COR-L47 (cell line): ENCODE data around the gene MICAL2.
A peak's percentile ranks its signal among the peaks of the same experiment; 100 is the strongest.

Experiments used
- DNase-seq: peaks from one replicate; lab custom pipeline; 2025; lab: John Stamatoyannopoulos, UW

Gene MICAL2

DNA sequence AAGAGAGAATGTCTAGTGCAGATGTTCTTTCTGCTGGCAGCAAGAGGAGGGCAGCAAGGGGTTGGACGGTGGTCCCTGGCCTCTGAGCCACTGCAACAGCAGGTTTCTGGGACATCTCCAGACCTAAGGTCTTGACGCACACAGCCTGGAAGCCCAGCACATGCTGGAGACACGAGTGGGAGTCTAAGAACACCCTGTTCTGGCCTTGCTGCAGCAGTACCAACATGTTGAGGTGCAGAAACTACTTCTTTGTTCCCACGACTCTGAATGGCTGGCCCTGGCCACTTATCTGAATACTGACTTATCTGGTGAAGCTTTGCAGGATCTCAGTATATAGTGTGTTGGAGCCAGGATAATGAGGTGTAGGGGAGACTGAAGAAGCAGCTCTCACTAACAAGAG, 6.8 kb downstream of the MICAL2 start:
- no peak for DNase-seq

DNA sequence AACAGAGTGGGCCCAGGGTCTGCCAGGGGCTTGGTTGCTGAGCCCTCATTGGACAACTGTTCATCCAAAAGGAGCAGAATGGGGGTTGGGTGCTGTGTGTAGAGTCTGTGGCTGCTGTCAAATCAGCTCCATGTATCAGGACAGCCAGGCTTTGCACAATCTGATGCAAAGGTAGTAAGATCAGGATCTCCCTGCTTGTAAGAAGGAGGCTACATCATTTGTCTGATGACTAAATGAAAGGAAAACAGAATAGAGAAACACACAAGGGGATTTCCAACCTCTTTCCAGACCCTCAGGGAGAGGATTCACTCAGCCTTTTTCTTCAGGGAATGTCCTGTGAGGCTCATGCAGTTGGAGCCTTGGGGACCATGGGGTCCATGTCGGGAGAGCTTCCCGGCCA, 7.2 kb downstream of the MICAL2 start:
- no peak for DNase-seq

DNA sequence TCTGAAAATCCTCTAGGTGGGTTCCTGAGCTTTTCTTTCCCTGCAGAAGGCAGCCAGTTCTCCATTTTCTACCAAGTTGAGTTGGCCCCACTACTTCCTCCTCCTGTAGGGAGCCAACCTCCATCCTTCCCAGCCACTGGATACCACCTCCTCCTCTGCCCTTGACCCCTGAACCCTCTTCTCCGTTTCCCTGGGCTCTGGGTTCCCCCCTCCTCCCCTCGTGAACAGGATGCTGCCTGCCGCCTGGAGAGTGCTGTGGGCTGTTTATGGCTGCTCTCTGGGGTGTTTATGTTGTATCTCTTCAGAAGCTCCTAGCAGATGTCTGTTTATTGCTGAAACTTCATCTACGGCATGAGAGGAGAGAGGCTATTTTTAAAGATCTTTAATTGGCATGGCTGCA, 8.6 kb downstream of the MICAL2 start:
- no peak for DNase-seq

DNA sequence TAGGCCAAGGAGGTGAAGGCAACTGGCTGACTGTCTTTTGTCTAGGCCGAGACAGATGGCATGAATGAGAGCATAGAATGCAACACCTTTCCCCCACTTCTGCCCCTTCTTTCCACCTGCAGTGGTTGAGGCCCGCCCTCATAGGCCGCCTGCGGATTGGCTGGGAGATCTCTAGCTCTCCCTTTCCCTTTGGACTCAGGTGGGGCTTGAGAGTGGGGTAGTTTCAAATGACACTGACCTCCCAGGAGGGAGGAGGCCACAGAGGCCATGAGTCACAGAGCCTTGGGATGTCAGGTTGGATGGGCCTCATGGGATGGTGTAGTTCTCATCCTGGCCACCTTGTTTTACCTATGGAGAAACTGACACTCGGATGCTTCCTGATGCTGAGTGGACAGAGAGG, 9.1 kb downstream of the MICAL2 start:
- DNase-seq, result no peak

DNA sequence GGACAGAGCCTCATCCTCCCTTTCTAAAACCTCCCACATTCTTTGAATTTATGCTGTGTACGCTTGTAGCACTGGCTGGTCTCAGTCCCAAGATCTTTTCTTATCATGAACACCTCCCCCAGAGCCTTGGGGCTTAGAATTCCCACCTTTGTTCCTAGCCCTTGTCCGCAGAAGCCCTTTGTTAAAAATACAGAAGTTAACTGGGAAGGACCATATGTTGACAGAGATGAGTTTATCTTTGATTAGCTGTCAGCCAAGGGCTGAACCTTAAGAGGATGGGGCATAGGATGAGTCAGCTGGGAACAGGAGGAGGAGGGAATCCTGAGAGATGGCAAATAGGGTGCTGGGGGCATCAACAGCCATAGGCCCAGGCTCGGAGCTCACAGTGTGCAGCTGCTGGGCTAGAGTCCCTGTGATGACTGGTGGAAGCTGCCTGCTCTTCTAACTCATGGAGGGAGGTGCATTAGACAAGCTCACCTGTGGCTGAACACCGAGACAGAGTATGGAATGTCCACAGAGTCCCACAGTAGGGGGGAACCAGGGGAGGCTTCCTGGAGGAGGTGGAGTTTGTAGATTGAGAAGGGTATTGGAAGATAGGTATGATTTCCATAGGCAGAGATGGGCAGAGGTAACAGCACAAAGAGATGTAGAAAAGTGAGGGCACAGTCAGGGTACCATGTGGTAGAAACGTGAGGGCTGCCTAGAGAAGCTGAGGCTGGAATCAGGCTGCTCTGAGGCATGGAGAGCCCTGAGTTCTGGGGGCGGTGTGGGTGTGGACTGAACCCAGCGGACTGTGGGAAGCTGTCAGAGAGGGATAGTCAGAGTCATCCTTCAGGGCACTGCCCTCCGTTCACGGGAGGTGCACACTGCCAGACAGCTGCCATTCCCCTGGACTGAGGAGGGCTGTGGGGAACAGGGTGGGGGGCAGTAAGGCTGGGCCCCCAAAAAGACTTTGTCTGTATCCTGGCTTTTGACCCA, 9.9 kb downstream of the MICAL2 start:
- DNase-seq, result no peak

DNA sequence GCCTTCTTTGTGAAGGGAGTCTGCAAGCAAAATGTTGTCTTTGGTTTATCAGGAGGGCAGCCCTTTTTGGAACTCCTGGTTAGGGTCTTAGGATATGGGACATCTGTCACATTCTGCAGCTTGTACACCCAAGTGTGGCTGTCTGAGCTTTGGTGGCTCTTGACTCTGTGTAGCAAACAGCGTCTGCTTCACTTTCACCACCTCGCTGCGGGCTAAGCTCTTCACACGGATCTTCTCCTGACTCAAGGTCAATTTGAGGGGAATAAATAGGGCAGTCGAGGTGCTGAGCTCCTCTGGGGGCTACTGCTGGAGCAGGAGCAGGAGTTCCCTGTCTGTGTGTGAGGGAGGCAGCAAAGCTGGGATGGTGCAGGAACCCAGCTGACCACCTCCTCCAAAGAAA, 10.6 kb downstream of the MICAL2 start:
- no peak for DNase-seq

DNA sequence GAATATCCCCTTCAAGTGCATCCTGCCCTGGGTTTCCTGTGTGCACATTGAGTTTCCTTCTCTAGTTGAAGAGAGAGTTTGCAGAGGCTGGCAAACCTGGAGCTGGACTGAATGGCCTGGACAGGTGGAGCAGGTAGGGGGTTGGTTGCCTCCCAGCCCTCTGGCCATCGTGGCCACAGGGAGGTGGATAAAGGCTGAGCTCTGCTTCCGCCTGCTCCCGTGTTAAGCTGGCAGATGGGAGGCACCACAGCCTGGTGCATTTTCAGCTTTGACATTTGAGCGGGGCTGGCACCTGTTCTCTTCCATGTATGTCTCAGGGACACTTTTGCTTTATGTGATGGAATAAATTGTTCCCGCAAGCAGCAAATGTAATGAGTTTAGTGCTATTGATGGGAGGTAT, 11.1 kb downstream of the MICAL2 start:
- DNase-seq, result peak; percentile 22

DNA sequence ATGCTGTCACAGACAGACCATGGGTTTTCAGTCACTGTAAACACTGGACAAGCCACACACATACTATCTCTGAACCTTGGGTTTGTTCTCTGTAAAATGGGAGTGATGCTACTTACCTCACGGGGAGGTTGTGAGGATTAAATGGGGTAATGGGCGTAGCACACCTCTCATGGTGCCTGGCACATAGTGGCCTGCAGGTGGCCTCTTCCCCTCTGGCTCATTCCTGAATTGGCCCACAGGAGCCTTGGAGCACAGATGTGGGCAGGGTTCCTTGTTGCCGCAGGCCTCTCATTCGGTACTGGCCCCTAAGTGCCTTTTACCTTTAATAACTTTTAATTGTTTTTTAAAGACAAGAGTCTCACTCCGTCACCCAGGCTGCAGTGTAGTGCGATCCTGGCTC, 11.7 kb downstream of the MICAL2 start:
- peak; percentile 24 for DNase-seq

DNA sequence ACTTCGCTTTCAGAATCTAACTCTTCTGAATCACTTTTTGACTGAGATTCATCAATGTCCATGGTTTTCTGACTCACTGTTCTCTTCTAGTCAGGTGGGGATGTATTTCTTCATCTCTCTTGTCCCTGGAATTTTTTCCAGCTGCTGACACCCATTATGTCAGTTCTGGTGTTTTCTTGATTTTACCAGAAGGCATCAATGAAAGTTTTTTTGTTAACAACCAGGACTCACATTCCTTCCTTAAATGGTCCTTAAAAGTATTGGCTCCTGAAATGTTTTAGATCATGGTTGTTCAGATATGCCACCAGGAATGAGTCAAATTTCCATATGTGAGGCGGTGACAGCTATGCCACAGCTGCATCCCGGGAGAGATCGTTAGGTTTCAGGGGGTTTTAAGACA, 12.9 kb downstream of the MICAL2 start:
- DNase-seq, result no peak

DNA sequence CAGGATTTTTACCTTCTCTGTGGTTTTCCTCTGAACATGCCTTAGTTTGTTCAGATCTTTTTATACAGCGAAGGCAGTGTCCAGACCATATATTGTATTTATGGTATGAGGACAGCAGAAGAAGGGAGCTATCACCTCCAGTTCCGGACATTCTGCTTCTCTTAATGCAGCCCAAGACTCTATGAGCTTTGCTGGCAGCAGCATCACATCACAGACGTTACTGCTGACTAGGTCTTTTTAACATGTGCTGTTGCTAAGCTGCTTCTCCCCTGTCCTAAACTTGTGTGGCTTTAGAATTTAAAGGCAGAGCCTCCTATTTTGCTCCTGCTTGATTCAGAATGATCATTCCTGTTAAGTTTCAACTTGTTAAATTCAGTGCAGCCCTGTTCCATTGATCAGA, 13.4 kb downstream of the MICAL2 start:
- no peak for DNase-seq

DNA sequence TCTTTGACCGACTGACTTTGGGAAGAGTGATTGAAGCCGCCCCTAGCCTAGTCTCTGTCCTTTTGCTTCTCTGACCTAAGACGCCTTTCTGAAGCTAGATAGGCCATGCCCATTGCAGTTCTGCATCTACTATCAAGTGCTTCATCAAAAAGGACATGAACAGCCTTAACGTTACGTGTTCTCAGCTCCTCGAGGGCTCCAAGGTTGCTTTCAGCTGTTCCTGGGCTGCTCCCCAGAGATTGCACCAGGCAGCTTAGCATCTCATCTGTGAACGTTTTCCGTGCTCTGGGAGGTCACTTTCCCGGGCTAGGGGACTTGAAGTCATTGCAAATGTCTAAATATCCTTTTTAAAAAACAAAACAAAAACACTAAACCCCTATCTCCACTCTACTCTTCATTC, 13.9 kb downstream of the MICAL2 start:
- no peak for DNase-seq

DNA sequence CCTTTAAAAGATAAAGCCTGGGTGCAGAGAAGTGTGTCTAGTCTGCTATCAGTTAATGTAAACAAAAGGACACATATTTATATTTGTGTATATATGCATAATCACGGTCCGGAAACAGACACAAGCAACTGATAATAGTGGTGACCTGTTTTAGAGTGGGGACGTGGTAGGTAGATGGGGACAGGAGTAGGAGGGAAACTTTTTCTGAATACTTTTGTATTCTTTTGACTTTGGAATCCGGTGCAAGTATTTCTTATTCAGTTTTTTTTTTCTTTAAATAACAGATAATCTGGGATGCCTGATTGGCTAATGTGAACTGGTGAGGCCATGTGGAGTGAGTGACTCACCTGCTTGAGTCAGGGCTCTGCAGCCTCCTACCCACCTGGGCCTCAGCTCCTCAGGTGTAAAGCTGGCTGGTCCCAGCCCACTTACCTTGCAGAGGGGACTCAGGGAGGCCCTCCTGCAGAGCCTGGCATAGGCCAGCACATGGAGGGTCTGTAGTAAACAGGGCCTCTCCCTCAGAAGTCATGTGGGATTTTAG, 15.3 kb downstream of the MICAL2 start:
- DNase-seq, result no peak

DNA sequence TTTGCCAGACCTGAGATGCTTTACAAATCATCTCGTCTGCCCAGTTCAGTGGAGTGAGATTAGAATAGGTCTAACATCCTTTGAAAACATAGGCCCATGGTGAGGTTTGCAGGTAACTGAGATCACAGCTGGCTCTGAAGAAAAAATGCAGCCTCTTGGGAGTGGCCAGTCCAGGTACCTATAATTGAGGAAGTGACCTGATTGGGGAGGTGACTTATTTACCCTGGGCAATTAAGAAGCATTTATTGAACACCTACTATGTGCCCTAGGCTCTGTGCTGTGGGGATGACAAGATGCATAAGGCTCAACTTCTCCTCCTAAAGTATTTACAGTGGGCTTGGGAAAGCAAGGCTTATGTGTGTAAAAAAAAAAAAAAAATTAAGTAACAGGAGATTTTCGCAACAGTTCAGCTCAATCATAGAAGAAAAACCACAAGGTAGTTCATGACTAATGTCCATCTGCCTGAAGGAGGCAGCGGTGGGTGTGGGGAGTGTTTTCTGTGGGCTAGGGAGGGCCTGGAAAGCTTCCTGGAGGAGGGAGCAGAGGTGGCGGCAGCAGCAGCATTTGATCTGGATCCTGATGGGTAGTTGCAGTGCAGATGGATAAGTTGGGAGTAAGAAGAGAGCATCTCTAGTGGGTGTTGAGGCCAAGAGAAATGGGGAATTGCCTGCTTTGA, 16.1 kb downstream of the MICAL2 start:
- no peak for DNase-seq

DNA sequence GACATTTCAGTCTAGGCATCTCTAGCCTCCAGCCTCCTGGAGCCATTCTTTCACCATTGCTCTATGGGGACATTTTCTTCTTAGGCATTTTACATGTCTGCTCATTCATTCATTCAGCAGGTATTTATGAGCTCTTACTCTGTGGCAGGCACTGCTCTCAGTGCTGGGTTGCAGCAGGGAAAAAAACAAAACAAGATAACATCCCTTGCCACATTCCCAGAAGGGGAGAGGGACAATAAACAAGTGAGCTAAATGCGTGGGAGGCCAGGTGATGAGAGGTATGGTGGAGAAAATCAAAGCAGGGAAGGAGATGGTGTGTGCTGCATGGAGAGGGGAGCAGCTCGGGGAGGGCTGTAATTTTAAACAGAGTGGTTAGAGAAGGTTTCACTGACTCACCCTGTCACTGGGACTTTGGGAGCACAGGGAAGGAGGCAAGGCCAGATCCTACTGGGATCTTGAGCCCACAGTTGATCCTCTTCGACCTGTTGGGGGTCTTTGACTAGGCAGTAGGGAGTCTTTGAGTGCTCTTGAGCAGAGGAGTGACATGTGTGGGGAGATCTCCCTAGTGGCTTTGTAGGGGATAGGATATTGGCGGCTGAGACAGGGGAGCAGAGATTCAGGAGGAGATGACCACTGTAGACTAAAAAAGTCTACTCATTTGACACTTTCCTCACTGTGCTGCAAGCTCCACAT, 17.0 kb downstream of the MICAL2 start:
- DNase-seq, result no peak

DNA sequence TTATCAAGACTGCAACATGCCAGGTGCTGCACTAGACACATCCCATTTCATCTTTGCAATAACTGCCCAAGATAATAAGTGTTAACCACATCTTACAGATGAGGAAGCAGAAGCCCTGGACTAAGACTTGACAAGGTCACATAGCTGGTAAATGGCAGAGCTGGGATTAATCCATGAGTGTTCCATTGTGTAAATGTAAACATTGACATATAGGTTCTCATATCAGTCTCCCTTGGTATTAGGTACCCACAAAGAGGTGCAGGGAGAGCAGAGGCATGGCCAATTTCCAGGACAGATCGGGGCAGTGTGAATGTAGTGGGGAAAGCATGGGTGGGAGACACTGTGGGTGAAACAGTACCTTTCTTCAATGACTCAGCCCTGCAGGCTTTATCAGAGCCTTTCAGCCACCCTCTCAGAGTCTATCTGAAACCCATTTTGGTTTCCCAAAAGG, 17.9 kb downstream of the MICAL2 start:
- no peak for DNase-seq

DNA sequence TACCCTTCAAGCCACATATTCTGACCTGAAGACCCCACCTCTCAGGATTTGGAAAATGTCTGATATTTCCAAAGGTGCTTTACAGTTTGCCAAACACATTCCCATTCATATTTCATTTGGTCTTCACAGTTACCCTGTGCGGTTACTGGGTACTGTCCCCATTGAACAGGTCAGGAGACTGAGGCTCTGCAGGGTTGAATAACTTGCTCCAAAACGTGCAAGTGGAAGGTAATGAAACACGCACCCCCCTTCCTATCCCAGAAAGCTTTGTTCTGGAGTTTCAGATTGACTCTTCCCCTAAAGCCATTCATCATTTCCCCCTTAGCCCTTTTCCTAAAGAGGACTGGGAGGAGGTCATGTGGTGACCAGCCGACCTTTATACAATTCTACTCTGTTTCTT, 18.8 kb downstream of the MICAL2 start:
- DNase-seq, result no peak

DNA sequence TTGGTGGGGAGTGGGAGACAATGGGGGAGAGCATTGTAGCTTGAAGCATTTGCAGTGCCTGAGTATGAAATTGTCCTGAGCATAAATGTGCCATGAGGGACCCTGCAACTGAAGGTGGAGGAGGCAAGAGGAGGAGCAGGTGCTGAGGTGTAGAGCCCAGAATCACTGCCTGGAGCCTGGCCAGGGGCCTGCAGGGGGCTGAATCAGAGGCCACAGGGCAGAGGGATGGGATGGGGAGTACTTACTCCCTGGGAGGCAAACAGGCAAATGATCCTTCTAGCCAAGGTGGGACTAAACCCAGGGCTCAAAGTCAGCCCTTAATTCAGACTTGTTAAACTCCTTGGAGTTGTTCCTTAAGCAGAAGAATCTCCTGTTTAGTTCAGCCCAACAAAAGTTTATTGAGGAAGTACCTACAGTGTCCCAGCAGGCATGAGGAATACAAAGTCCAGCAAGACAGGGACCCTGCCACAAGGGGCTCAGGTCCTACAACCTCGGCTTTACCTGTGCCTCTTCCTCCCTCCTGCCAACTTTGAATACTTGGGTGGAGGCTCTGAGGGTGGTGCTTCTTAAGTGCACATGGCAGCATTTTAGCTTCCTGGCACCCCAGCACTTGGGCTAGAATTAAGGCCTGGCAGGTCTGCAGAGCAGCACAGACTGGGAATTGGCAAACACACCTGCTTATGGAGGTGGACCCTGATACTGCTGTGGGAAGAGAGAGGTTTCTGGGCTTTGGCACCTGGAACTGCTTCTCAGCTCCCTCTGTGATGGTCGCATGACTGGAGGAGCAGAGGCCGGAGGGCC, 20.0 kb downstream of the MICAL2 start:
- peak; percentile 19 for DNase-seq

DNA sequence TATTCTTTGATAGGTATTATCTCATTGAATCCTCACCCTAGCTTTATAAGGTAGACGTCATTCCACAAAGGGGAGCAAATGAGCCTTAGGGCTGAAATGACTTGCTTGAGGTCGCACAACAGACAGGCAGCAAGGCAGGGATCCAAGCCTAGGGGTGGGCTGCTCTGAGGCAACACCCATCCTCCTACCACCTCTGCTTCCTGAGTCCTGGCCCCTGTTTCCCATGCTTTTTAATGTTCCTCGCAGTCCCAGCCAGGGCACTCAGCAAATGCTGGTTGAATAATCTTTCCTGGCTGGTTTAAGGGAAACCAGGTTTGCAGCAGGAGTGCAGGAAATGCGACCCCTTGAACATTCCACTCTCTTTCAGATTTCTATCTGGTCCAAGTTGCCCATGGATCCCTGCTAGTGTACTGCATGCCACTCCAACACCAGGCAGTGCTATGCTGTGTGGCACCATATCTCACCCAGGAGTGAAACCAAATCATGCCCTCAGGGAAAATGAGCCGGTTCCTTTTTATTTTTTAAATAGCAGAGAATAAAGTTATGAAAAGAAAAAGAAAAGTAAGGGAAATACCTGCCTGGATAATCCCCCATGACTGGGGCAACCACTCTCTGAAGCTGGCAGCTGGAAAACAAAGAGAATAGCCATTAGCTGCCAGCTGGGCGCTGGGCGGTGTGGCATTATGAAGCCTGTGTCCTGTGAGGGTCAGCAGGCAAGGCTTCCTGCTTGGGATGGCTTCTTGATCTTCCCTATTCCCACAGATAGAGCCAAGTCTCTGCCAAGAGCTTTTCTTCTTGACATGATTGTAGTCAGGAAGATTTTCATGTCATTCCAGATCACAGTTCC, 21.8 kb downstream of the MICAL2 start:
- no peak for DNase-seq

DNA sequence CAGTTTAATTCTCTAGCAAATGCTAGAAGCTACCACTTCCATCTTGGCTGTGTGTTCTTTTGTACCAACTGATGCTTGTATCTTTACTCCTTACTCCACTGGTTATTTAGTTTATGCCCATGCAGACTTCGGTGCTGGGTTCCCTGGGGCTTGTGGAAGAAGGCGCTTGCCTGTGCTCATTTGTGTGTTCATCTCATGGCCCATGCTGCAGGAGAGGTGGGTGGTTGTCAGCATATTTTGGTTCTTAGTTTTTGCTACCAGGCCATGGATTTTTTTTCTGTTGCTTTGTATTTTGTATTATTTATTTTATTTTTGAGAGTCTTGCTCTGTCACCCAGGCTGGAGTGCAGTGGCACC, 22.4 kb downstream of the MICAL2 start:
- no peak for DNase-seq

DNA sequence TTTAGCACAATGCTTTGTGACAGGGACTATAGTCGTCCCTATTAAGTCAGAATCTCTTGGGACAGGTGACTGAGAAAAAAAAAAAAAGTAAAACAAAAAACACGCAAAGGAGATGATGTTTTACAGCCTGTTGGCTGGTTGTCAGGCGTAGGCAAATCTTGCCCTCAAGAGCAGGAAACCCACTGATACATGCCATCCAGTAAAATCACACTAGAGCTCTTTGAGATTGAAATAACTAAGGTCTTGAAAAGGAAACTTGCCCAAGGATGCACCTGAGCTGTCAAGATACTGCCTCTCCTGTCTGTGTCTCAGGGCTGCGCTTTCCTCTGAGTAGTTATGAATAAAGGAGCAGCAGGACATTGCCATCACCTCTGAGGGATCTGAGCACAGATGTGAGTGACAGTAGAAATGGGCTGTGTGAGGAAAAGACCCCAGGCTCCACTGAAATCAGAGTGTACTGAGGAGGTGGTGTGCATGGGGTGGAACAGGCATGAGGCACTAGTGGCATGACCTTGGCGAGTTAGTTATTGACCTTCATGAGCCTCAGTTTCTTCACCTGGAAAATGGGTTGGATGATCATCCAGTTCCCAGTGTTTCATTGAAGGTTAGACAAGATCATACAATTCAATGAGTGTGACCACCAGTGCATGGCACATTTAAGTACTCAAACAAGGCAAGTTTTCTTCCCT, 23.3 kb downstream of the MICAL2 start:
- DNase-seq, result no peak
